HG03558 (cell line): ENCODE results near the gene ADAMTS13.

Experiments used
- ATAC-seq: cut with Tn5 transposase; IDR thresholded peaks from one replicate; pipeline ENCODE4 v1.9.1; 2021; ENCODE audit warnings: moderate number of reproducible peaks; ENCODE audit not compliant: unreplicated experiment; ENCODE audit errors: extremely low read depth

The ADAMTS13 gene

GRCh38 chr9:133499132-133499891 is 77.1 kb downstream of the ADAMTS13 start:
- ATAC-seq, result no peak

- ATAC-seq, result no peak
Measured at GRCh38 chr9:133499892-133500270, 77.7 kb downstream of the ADAMTS13 start.

- ATAC-seq, result no peak
Measured at GRCh38 chr9:133502112-133502511, 79.9 kb downstream of the ADAMTS13 start.

- ATAC-seq, result no peak
Measured at GRCh38 chr9:133505186-133505830, 83.1 kb downstream of the ADAMTS13 start.

GRCh38 chr9:133505901-133506652 is 83.9 kb downstream of the ADAMTS13 start:
- no peak for ATAC-seq

- ATAC-seq, result no peak
Measured at GRCh38 chr9:133506653-133507038, 84.5 kb downstream of the ADAMTS13 start.

- no peak for ATAC-seq
Measured at GRCh38 chr9:133507246-133507965, 85.2 kb downstream of the ADAMTS13 start.

GRCh38 chr9:133508046-133508445 is 85.9 kb downstream of the ADAMTS13 start:
- no peak for ATAC-seq
